Mucosa of descending colon (tissue), 3 donors: ENCODE data around the gene SEPHS1. TPM values are rescaled to one million over a fixed set of nuclear protein-coding genes. Genes with fewer than 3 reads are reported as not detected.

ENCODE experiments used
- ATAC-seq: fragments of 200-7000 bp; cut with Tn5 transposase; one replicate; pipeline ENCODE4 v1.9.1; 2020; ENCODE audit warnings: mild to moderate bottlenecking, moderate library complexity
- DNase-seq, 3 donors: peaks; one replicate each; pipeline ENCODE4 v3.0.0-alpha.2; 2020
- H3K36me3 ChIP-seq: fragments of 200-600 bp; one replicate; pipeline ENCODE4 v1.8.0; 2021; ENCODE audit warnings: low read depth, mild to moderate bottlenecking
- H3K4me1 ChIP-seq: fragments of 200-600 bp; one replicate; pipeline ENCODE4 v1.8.0; 2021; ENCODE audit warnings: low read depth, mild to moderate bottlenecking
- H3K4me3 ChIP-seq: fragments of 200-600 bp; one replicate; pipeline ENCODE4 v1.8.0; 2021; ENCODE audit warnings: mild to moderate bottlenecking
- H3K9me3 ChIP-seq: fragments of 200-600 bp; one replicate; pipeline ENCODE4 v1.8.0; 2021; ENCODE audit warnings: mild to moderate bottlenecking
- intact Hi-C, 2 donors: fragments of 100-400 bp; cut with DNase I in 1 of 2; cut with micrococcal nuclease in 1 of 2; formaldehyde crosslinking; loops; one replicate each; pipeline versions ENCODE4 v1.11.0 to v1.11.1; 2022; cut with DNase I, micrococcal nuclease
- total RNA-seq, 3 donors: library from RNA; stranded (reverse); fragmentation: NEBNext Ultra II Directional in 2 of 3; extraction: Animal tissue kit (Norgen Biotek cat#: 25700) in 2 of 3; gene quantifications; one replicate each; pipeline versions ENCODE4 v1.2.1 to v1.2.4, GENCODE V29; 2021 to 2023
- TF ChIP-seq, protein P1 (sequence below): fragments of 200-600 bp; IDR thresholded peaks from one replicate; pipeline ENCODE4 v1.8.0; 2022; ENCODE audit warnings: antibody characterized with exemption, mild to moderate bottlenecking
- donor health status: DM: no; HTN: no; CAD: no; lungs with moderate emphysema.
- donor health status: DM: no; HTN: no; CAD: no.
- donor health status: DM: no; HTN: yes; CAD: no.

SEPHS1 gene
- total RNA-seq, 3 donors from 2014 or later = 32.3 to 40.3 (median 36.6) TPM

DNA sequence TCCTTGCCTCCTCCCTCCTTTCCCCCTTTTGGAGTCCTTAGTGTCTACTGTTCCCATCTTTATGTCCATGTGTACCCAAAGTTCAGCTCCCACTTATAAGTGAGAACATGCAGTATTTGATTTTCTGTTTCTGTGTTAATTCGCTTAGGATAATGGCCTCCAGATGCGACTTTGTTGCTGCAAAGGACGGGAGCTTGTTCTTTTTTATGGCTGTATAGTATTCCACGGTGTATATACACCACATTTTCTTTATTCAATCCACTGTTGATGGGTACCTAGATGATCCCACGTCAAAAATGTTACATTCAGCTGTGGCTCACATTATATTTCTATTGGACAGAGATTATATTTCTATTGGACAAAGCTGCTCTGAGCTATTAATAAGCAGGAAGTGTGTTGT is 24.4 kb upstream of the SEPHS1 start:
- TF ChIP-seq, protein P1, sequence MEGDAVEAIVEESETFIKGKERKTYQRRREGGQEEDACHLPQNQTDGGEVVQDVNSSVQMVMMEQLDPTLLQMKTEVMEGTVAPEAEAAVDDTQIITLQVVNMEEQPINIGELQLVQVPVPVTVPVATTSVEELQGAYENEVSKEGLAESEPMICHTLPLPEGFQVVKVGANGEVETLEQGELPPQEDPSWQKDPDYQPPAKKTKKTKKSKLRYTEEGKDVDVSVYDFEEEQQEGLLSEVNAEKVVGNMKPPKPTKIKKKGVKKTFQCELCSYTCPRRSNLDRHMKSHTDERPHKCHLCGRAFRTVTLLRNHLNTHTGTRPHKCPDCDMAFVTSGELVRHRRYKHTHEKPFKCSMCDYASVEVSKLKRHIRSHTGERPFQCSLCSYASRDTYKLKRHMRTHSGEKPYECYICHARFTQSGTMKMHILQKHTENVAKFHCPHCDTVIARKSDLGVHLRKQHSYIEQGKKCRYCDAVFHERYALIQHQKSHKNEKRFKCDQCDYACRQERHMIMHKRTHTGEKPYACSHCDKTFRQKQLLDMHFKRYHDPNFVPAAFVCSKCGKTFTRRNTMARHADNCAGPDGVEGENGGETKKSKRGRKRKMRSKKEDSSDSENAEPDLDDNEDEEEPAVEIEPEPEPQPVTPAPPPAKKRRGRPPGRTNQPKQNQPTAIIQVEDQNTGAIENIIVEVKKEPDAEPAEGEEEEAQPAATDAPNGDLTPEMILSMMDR = no peak
- Histone ChIP-seq H3K36me3 (no peaks in the 10 kb centered on the region), H3K9me3 (no peaks in the 10 kb centered on the region), H3K4me3 (no peak overlapping the region), H3K4me1 (no peaks in the 10 kb centered on the region)
- intact Hi-C loops = loop anchor here (2.0 to 10.0 kb wide), 2 partner anchors 62 to 68 kb away; no protein-coding TSS in a partner anchor
- DNase-seq (no peak), ATAC-seq (no peak)

DNA sequence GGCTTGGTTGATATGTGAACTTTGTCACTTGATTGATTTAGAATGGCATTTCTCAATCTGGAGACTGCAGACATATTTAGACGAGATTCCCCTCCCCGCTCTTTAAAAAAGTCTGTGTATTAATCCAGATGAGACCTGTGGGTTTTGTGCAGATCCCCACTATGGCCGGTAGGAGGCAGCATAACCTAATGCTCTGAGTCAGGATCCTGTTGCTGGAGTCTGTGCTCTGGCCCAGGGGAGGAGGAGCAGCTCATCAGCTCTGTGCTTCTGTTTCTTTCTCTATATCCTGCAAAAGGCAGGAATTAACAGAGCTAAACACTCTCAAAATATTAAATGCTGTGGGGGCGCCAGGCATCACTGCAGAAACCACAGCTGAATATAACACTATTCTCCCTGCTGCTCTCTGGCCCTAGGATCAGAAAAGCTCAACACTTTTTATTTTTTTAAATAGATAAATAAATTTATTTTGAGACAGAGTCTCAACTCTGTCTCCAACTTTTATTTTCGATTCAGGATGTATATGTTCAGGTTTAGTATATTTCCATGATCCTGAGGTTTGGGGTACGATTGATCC is 23.9 kb upstream of the SEPHS1 start:
- Histone ChIP-seq H3K4me3 (no peak overlapping the region), H3K9me3 (no peaks in the 10 kb centered on the region), H3K36me3 (no peaks in the 10 kb centered on the region), H3K4me1 (no peaks in the 10 kb centered on the region)
- TF ChIP-seq, protein P1 = peak; percentile 81
- ATAC-seq = peak; percentile 100
- intact Hi-C loops = loop anchor here (2.0 to 10.0 kb wide), 2 partner anchors 63 to 69 kb away; no protein-coding TSS in a partner anchor
- DNase-seq = peak in 2 of 3 donors; percentile 62 to 76

DNA sequence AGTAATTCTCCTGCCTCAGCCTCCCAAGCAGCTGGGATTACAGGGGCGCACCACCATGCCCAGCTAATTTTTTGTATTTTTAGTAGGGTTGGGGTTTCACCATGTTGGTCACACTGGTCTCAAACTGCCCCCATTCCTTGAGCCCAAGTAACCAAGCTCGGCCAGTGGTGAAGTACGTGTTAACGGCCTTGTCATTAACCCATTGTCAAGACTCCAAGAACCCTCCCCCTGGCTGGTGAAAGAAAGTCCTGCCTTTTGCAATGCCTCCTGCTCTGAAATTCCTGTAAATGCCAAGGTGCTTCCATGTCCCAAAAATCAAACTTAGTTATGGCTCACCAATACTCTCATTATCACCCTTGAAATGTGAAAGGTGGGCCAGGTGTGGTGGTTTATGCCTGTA is 18.8 kb upstream of the SEPHS1 start:
- intact Hi-C loops = no loop called here
- H3K36me3 ChIP-seq = no peaks in the 10 kb centered on the region
- DNase-seq (no peak), ATAC-seq (no peak)
- no peaks in the 10 kb centered on the region for H3K9me3 ChIP-seq
- TF ChIP-seq, protein P1 = no peak
- no peak overlapping the region for H3K4me3 ChIP-seq
- H3K4me1 ChIP-seq = peaks cover 3% of the 10 kb centered on the region

DNA sequence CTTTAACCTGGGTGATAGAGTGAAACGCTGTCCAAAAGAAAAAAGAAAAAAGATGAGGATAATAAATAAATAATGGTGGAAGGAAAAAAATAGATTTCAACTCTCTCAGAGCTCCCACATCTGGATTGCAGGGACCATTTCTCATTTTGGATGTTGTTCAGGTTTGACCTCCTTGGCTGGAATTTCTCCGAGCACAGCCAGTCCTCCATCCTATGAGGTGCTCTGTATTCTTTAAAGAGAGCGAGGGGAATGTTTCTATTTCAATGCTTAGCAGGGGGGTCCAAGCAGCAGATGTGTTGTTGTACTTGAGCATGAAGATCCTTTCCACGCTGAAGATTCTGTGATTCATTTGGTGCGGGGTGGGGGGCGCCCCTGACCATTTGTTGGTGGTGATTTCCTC is 17.7 kb upstream of the SEPHS1 start:
- H3K4me3 ChIP-seq = no peak overlapping the region
- DNase-seq = no peak
- H3K4me1 ChIP-seq = peaks cover 3% of the 10 kb centered on the region
- ATAC-seq = no peak
- TF ChIP-seq, protein P1 = no peak
- H3K36me3 ChIP-seq = no peaks in the 10 kb centered on the region
- H3K9me3 ChIP-seq = no peaks in the 10 kb centered on the region
- intact Hi-C loops = no loop called here

DNA sequence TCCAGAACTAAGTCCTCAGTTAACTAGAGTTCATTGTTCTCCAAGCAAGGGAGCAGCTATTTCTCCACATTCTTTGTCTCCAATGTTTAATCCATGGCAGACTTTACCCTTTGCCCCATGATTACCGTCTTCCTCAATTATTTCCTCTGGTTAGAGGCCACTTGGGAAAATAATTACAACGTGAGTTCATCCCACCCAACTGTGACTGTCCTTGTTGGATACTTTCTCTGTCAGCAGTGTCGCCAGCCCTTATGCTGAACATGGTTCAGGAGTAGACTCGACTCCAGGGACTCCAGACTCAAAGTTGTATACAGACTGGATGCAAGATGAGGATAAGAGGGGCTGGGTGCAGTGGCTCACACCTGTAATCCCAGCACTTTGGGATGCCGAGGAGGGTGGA is 17.1 kb upstream of the SEPHS1 start:
- DNase-seq = no peak

More for the DNA sequence above, 17.1 kb upstream of the SEPHS1 start:
- intact Hi-C loops = no loop called here
- peak; percentile 36 for ATAC-seq
- no peak overlapping the region for H3K4me3 ChIP-seq
- TF ChIP-seq, protein P1 = no peak
- H3K36me3 ChIP-seq = no peaks in the 10 kb centered on the region
- H3K9me3 ChIP-seq = no peaks in the 10 kb centered on the region
- peaks cover 3% of the 10 kb centered on the region for H3K4me1 ChIP-seq
